ENCODE results near the gene HES7. TPM values are rescaled to one million over a fixed set of nuclear protein-coding genes. Genes with fewer than 3 reads are reported as not detected.

HES7 gene
- not detected for total RNA-seq

GRCh38 chr17:8123695-8124349 is at the start of gene HES7:
HES7 (minus strand) TSS chr17:8124106; CDS start chr17:8124084, 22 bp downstream.

GRCh38 chr17:8162233-8162996 is 38.5 kb upstream of the HES7 start, which contains the start of gene VAMP2:
VAMP2 (minus strand) TSS chr17:8162948; CDS start chr17:8162879, 69 bp downstream.

GRCh38 chr17:8152112-8152775 is 28.3 kb upstream of the HES7 start, which contains the start of gene PER1:
PER1 (minus strand) TSS chr17:8152404; CDS start chr17:8150706, 1,698 bp downstream.

GRCh38 chr17:8117980-8118768 is 5.7 kb downstream of the HES7 start, which contains the start of gene ALOXE3:
ALOXE3 (minus strand) TSS chr17:8118514; CDS start chr17:8117990, 524 bp downstream.

GRCh38 chr17:8087075-8087951 is 36.6 kb downstream of the HES7 start, which contains the start of gene ALOX12B:
ALOX12B (minus strand) TSS chr17:8087716; CDS start chr17:8087442, 274 bp downstream.

Other genes starting within 250 kb of the HES7 start
- 140 TPM for gene CHD3, start 235.3 kb downstream of the HES7 start, total RNA-seq
- 32.9 TPM for gene RNF227, start 207.8 kb downstream of the HES7 start, total RNA-seq
- 8.0 TPM for gene KCNAB3, start 194.2 kb downstream of the HES7 start, total RNA-seq
- gene TRAPPC1, start 192.2 kb downstream of the HES7 start, total RNA-seq, result 35.0 TPM
- gene CNTROB, start 191.9 kb downstream of the HES7 start, total RNA-seq, result 30.6 TPM
- 26.8 TPM for gene GUCY2D, start 121.5 kb downstream of the HES7 start, total RNA-seq
- gene ALOX15B, start 85.0 kb downstream of the HES7 start, total RNA-seq, result 0.27 TPM
- gene ALOX12B, start 36.4 kb downstream of the HES7 start, total RNA-seq, result 0.99 TPM
- not detected for gene ALOXE3, start 5.6 kb downstream of the HES7 start, total RNA-seq
- gene PER1, start 28.3 kb upstream of the HES7 start, total RNA-seq, result 75.9 TPM
- 47.6 TPM for gene VAMP2, start 38.8 kb upstream of the HES7 start, total RNA-seq
- 34.0 TPM for gene TMEM107, start 52.3 kb upstream of the HES7 start, total RNA-seq
- gene BORCS6, start 66.1 kb upstream of the HES7 start, total RNA-seq, result 8.2 TPM
- gene AURKB, start 86.5 kb upstream of the HES7 start, total RNA-seq, result 16.6 TPM
- gene CTC1, start 124.0 kb upstream of the HES7 start, total RNA-seq, result 30.5 TPM
- gene PFAS, start 125.2 kb upstream of the HES7 start, total RNA-seq, result 26.1 TPM
- 12.0 TPM for gene RANGRF, start 164.6 kb upstream of the HES7 start, total RNA-seq
- 1.0 TPM for gene SLC25A35, start 171.3 kb upstream of the HES7 start, total RNA-seq
- gene ARHGEF15, start 186.1 kb upstream of the HES7 start, total RNA-seq, result 7.3 TPM
- not detected for gene ODF4, start 215.7 kb upstream of the HES7 start, total RNA-seq

All from camera-type eye (tissue), 1 donor.